GM21360 (cell line): ENCODE results near the gene LPP.
"Not testable (repeated sequence)": the region's sequence is repeated elsewhere in the genome, so short reads cannot be mapped to it uniquely, and the experiment has no call there.

Experiments used
- ATAC-seq: cut with Tn5 transposase; IDR thresholded peaks from one replicate; pipeline ENCODE4 v1.9.1; 2021; ENCODE audit warnings: mild to moderate bottlenecking, moderate library complexity; ENCODE audit not compliant: unreplicated experiment

LPP gene

DNA sequence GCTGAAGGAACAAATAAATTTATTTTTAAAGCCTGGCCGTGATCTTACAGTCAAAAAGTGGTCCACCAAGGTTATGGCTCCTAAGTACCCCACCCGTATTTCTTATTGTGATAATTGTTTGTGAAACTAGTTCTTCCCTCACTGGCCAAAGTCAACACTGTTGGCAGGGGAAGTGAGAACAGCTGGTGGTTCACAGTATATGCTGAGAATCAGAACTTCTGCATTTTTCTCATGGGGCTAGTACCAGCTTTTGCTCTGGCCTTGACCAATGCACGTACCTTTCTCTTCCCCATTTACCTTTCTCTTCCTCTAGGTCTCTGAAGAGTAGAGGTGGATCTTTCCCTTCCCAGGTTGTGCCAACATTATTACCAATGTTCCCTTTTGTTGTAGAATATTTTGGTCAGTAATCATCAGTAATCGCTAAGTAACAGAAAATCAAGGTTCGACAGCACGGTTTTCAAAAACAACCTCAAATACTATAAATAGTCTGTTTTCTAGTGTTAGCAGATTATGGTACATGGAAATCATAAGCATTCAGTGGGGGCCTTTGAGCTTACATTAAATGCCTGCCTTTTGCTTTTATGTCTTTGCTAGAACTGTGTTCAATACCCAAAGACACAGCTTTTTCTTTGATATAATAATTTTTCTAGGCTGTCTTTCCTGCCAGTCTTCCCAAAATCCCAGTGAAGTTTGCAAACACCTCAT, 268.0 kb downstream of the LPP start:
- peak; percentile 98 for ATAC-seq

- ATAC-seq = not testable (repeated sequence)
These were observed 274.0 kb downstream of the LPP start for GRCh38 chr3:188427981-188428380.

GRCh38 chr3:188431040-188431439, 277.1 kb downstream of the LPP start:
- ATAC-seq = no peak

GRCh38 chr3:188431553-188431952, 277.6 kb downstream of the LPP start:
- no peak for ATAC-seq

DNA sequence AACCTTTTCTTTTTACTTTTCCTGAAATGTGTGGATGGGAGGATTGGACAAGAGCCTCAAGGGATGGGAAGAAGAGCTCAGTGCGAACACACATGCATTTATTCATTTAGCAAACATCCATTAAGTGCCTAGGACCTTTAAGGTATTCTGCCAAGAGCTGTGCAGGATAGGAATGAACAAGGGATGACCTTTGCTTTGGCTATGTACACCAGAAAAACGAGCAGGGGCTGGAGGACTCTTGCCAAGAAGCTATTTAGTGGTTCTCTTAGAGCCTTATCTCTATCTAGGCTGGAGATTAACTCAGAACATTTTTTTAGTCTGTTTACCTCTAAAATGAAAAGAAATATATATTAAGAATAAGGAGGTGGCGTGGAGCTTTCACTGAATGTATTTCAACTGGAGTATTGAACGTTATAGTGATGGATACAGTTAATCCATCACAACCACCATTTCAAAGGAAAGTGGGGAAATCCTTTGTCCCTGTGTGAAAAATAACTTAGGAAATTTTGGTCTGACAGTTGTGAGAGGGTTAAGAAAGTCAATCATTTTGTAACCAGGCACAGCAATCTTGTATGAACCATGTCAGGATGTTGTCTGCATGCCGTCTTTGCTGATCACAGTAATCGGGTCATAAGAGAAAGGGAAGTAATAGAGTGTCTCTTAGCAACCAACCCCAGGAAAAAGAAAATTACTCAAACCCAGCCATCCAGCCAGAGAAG, 279.0 kb downstream of the LPP start:
- no peak for ATAC-seq

DNA sequence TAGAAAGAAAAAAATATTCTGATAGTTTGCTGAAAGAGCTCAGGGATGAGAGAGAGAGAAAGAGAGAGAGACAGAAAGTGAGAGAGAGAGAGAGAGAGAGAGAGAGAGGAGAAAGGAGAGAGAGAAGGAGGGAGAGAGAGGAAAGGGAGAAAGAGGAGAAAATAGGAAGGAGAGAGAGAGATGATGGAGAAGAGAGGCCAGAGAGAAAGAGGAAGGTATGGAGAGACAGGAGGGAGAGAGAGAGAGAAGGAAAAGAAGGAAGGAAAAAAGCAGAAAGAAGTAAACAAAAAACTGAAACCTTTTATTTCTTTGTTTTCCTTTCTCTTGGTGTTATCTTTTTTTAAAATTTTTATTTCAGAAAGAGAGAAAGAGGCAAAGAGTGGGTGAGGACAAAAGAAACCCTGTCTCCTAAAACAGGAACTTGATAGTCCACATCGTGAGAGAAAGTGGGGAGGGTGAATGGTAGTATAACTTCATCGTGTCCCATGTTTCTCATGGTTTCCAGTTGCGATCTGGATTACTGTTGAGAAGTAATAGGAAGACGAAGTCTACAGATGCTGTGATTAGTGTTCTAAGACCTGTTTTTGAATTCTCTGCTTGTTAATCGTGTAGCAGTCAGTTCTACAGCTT, 279.7 kb downstream of the LPP start:
- ATAC-seq = no peak

GRCh38 chr3:188434594-188434993, 280.6 kb downstream of the LPP start:
- ATAC-seq = no peak

- ATAC-seq = no peak
These were observed 281.3 kb downstream of the LPP start for GRCh38 chr3:188435266-188435665.

- no peak for ATAC-seq
These were observed 284.0 kb downstream of the LPP start for GRCh38 chr3:188437926-188438325.

DNA sequence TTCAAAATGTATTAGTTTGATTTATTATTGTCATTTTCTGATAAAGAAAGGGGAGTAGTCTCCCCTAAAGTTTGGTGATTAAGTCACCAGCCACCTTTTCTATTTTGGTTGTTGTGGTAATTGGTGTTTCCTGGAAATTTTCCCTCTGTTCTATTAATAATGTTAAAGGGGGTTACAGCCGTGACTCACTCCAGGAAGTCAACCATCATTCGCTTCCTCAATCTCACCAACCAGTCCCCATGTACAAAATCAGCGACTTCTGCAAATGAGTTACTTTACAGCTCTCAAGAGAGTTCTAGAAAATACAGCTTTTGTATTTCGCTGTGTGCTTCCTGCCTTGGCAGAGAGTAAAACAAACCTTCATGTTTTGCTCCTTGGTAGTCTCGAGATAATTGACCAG, 285.1 kb downstream of the LPP start:
- peak; percentile 81 for ATAC-seq

- no peak for ATAC-seq
These were observed 286.5 kb downstream of the LPP start for GRCh38 chr3:188440340-188440972.

GRCh38 chr3:188442430-188442829, 288.5 kb downstream of the LPP start:
- no peak for ATAC-seq

GRCh38 chr3:188445175-188445574, 291.2 kb downstream of the LPP start:
- not testable (repeated sequence) for ATAC-seq

- peak; percentile 76 for ATAC-seq
These were observed 292.1 kb downstream of the LPP start for GRCh38 chr3:188446014-188446413.

DNA sequence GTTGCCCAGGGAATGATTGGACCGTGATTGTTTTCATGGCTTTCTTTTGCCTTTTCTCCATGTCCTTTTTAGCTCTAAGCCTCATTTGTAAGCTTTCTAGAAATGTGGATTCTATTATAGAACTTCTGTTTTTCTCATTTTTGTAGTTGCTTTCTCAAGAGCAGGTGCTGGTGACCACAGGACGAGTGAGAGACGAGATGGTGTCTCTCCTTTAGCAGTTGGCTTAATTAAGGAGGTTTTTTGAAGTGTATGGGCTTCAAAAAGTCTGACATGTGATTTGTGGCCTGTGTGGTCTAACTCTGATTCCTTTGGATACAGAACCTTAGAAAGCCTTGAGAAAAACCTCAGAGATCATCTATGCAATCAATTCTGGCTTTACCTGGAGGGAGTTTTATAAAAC, 292.8 kb downstream of the LPP start:
- ATAC-seq = no peak

GRCh38 chr3:188448813-188449212, 294.9 kb downstream of the LPP start:
- ATAC-seq = no peak

GRCh38 chr3:188449421-188449820, 295.5 kb downstream of the LPP start:
- no peak for ATAC-seq

GRCh38 chr3:188452158-188452772, 298.3 kb downstream of the LPP start:
- no peak for ATAC-seq

- no peak for ATAC-seq
These were observed 299.8 kb downstream of the LPP start for GRCh38 chr3:188453431-188454384.

DNA sequence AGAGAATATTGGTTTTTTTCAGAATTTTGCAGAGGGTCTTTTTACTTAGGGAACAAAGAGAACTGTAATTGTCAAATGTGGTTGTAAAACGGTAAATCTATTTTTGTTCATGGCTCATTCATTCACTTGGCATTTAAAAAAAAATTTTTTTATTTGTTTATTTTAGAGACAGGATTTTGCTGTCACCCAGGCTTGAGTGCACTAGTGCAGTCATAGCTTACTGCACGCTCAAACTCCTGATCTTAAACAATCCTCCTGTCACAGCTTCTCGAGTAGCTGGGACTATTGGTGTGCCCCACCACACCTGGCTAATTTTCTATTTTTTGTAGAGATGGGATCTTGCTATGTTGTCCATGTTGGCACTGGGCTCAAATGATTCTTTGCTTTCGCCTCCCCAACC, 301.8 kb downstream of the LPP start:
- no peak for ATAC-seq
